Measurements from ENCODE around the gene CFAP77.

DNA sequence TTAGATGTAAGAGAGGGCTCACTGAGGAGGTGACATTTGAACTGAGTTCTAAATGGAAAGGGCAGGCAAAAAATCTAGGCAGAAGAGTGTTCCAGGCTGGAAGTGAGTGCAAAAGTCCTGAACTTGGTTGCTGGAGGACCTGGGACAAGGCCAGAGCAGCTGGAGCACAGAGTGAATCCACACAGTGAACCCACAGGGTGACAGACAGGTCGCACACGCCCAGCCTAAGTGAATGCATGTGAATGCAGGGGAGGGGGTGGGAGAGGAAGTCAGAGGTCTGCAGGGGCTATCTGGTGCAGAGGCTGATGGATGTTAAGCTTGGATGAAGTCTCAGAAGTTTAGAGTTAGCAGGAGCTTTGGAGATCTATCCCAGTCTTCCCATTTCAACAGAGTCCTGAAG, 2.8 kb upstream of the CFAP77 start:
- no peak for TF ChIP-seq EZH2 (IDR thresholded peaks at IDR 0.05; ENCODE audit: insufficient read depth, poor library complexity, severe bottlenecking)
- no peak for TF ChIP-seq EZH2phosphoT487 (IDR thresholded peaks at IDR 0.05; ENCODE audit: insufficient read depth, low read depth)
